ENCODE results near the gene PAQR7.

DNA sequence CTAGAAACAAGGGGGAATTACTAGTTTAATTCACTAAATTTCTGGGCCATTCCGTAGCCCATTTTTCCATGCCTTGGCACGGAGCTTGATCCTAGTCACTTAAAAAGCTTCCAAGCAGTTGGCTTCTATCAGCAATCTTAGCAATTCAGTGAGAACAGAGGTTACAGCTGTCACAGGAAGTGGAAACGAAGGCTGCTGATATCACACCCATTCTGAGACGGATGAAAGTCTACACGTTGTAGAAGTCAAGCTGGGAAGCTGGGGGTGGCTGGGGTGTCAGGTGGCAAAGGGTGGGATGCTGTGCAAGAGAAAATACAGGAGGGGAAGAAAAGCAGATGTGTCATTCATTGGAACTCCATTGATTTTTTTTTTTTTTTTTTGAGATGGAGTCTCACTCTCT is 42.5 kb upstream of the PAQR7 start:
- TF ChIP-seq, protein P1, sequence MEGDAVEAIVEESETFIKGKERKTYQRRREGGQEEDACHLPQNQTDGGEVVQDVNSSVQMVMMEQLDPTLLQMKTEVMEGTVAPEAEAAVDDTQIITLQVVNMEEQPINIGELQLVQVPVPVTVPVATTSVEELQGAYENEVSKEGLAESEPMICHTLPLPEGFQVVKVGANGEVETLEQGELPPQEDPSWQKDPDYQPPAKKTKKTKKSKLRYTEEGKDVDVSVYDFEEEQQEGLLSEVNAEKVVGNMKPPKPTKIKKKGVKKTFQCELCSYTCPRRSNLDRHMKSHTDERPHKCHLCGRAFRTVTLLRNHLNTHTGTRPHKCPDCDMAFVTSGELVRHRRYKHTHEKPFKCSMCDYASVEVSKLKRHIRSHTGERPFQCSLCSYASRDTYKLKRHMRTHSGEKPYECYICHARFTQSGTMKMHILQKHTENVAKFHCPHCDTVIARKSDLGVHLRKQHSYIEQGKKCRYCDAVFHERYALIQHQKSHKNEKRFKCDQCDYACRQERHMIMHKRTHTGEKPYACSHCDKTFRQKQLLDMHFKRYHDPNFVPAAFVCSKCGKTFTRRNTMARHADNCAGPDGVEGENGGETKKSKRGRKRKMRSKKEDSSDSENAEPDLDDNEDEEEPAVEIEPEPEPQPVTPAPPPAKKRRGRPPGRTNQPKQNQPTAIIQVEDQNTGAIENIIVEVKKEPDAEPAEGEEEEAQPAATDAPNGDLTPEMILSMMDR (IDR thresholded peaks at IDR 0.05) = no peak
- no peak for TF ChIP-seq POLR2A (IDR thresholded peaks at IDR 0.05)

Measured in esophagus squamous epithelium (tissue), 4 donors.